Mesothelial cell of epicardium (in vitro differentiated cells): Measurements from ENCODE around the gene ZDHHC14. TPM values are rescaled to one million over a fixed set of nuclear protein-coding genes. Genes with fewer than 3 reads are reported as not detected.

Experiments
- DNase-seq, 2 experiments: peaks; one replicate each; pipeline ENCODE4 v3.0.0; 2021; ENCODE audit warnings: low spot score in 2 of 2; ENCODE audit not compliant: unreplicated experiment in 2 of 2
- H3K27ac Mint-ChIP-seq: 2 replicates; pipeline ENCODE4 v1.8.0; 2021; ENCODE audit warnings: mixed read lengths
- H3K27me3 Mint-ChIP-seq: 2 replicates; pipeline ENCODE4 v1.8.0; 2021; ENCODE audit warnings: low read depth, mixed read lengths
- H3K36me3 Mint-ChIP-seq: 2 replicates; pipeline ENCODE4 v1.8.0; 2021; ENCODE audit warnings: mixed read lengths
- H3K4me1 Mint-ChIP-seq: 2 replicates; pipeline ENCODE4 v1.8.0; 2021; ENCODE audit warnings: mixed read lengths
- H3K4me3 Mint-ChIP-seq: 2 replicates; pipeline ENCODE4 v1.8.0; 2021; ENCODE audit warnings: mild to moderate bottlenecking, moderate library complexity, mixed read lengths
- H3K9me3 Mint-ChIP-seq: 2 replicates; pipeline ENCODE4 v1.8.0; 2021; ENCODE audit warnings: mixed read lengths
- CTCF ChIP-seq: fragments of 200-600 bp; sonication (generic); IDR thresholded peaks from one replicate; pipeline ENCODE4 v1.5.0; 2021; ENCODE audit warnings: antibody characterized with exemption; ENCODE audit not compliant: unreplicated experiment
- total RNA-seq: library from RNA; stranded (reverse); gene quantifications from 3 replicates; pipeline ENCODE4 v1.2.1, GENCODE V29; 2021

Gene ZDHHC14
- total RNA-seq, 1 donor from 2014 or later: 11.3 TPM

DNA sequence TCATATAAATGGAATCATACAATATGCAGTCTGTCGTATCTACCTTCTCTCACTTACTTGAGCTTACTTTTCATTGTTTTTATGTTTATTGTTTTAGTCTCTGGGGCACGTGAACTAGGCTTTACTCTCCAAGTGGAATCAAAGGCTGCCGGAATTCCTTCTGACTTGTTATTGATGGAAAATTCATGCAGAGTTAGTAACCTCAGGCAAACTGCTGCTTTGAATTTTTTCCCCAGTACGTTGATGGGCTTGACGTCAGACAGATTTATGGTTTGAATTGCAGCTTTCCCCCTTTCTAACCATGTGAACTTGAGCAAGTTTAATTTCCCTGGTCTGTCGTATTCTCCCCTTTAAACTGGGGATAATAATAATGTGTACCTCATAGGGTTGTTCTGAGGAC, 68.6 kb downstream of the ZDHHC14 start:
- Mint-ChIP-seq H3K27me3 (no peaks in the 10 kb centered on the region), H3K4me3 (no peak overlapping the region), H3K27ac (peak overlapping the region; percentile 56), H3K4me1 (peaks cover 17% of the 10 kb centered on the region), H3K36me3 (peaks cover 5% of the 10 kb centered on the region), H3K9me3 (peaks cover 5% of the 10 kb centered on the region)
- TF ChIP-seq CTCF: no peak
- DNase-seq: no peak

- TF ChIP-seq CTCF: no peak
- no peak for DNase-seq
- Mint-ChIP-seq H3K27ac (no peak overlapping the region), H3K9me3 (peaks cover 5% of the 10 kb centered on the region), H3K4me3 (no peak overlapping the region), H3K36me3 (peaks cover 5% of the 10 kb centered on the region), H3K4me1 (peaks cover 23% of the 10 kb centered on the region), H3K27me3 (no peaks in the 10 kb centered on the region)
Observed at GRCh38 chr6:157450931-157451742, 70.1 kb downstream of the ZDHHC14 start.

DNA sequence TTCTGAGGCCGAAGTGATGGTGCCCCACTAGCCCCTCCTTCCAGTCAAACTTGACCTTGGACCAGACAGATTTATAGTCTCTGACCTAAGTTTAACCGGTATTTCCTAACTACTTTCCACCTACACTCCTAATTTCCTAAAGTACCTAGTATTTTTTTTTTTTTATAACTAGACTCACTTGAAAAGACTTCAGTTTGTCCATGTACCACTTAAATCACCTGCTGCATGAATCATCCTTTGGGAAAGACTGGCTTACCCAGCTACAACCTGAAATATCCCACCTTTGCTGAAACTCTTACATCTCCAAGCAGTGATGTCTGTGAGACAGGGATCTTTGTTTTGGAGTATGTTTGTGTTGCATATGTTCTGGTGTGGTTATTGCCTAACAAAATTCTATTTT, 71.1 kb downstream of the ZDHHC14 start:
- Mint-ChIP-seq H3K4me1 (peaks cover 29% of the 10 kb centered on the region), H3K4me3 (no peak overlapping the region), H3K27ac (no peak overlapping the region), H3K27me3 (no peaks in the 10 kb centered on the region), H3K9me3 (peaks cover 5% of the 10 kb centered on the region), H3K36me3 (peaks cover 5% of the 10 kb centered on the region)
- DNase-seq: no peak
- no peak for TF ChIP-seq CTCF

DNA sequence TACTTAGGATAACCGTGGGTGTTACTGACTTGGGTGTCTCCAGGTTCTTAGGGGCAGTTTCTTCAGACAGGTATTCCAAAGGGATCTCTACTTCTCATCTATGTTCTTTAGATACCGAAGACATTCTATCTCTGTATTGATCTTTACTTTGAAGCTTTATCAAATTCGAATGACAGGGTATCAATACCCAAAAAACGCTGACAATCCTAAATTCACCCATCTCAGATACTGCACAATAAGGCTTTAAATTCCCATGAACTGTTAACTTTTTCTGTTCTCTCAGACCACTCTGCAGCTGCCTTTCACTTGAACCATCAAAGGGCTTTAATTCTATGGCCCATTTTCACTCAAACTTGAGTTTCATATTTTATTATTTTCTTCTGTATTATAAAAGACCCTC, 72.1 kb downstream of the ZDHHC14 start:
- H3K27me3 Mint-ChIP-seq: no peaks in the 10 kb centered on the region

DNA sequence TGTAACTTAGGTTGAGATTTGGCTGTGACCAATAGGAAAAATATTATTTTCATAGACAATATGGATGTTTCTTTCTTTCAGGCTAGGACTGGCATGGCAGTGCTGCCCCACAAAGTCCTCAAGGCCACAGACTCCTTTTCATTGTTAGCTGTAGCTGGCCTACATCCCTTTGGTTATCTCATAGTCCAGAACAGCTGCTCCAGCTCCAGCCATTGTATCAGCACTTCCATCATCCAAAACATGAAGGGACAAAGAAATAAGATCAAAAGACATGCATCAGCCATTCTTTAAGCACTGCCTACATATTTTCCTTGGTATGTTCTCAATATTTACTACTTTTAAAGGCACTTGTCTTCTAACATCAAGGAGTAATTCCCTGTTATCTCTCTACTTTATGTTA, 73.0 kb downstream of the ZDHHC14 start:
- no peak for TF ChIP-seq CTCF
- Mint-ChIP-seq H3K27me3 (no peaks in the 10 kb centered on the region), H3K9me3 (peaks cover 5% of the 10 kb centered on the region), H3K4me3 (no peak overlapping the region), H3K36me3 (peaks cover 5% of the 10 kb centered on the region), H3K27ac (no peak overlapping the region), H3K4me1 (peaks cover 37% of the 10 kb centered on the region)
- DNase-seq: no peak

More for the DNA sequence above, 72.1 kb downstream of the ZDHHC14 start:
- Mint-ChIP-seq H3K9me3 (peaks cover 5% of the 10 kb centered on the region), H3K4me3 (no peak overlapping the region), H3K27ac (no peak overlapping the region), H3K36me3 (peaks cover 5% of the 10 kb centered on the region), H3K4me1 (peaks cover 38% of the 10 kb centered on the region)
- no peak for DNase-seq
- TF ChIP-seq CTCF: no peak
